ENCODE data around the gene PFDN4. TPM values are rescaled to one million over a fixed set of nuclear protein-coding genes. Genes with fewer than 3 reads are reported as not detected.

PFDN4 gene, protein sequence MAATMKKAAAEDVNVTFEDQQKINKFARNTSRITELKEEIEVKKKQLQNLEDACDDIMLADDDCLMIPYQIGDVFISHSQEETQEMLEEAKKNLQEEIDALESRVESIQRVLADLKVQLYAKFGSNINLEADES
- 66.8 and 94.6 TPM in 2 replicates for total RNA-seq (2014; rRNA removed)
- 27.9 TPM for polyA plus RNA-seq (2012)

DNA sequence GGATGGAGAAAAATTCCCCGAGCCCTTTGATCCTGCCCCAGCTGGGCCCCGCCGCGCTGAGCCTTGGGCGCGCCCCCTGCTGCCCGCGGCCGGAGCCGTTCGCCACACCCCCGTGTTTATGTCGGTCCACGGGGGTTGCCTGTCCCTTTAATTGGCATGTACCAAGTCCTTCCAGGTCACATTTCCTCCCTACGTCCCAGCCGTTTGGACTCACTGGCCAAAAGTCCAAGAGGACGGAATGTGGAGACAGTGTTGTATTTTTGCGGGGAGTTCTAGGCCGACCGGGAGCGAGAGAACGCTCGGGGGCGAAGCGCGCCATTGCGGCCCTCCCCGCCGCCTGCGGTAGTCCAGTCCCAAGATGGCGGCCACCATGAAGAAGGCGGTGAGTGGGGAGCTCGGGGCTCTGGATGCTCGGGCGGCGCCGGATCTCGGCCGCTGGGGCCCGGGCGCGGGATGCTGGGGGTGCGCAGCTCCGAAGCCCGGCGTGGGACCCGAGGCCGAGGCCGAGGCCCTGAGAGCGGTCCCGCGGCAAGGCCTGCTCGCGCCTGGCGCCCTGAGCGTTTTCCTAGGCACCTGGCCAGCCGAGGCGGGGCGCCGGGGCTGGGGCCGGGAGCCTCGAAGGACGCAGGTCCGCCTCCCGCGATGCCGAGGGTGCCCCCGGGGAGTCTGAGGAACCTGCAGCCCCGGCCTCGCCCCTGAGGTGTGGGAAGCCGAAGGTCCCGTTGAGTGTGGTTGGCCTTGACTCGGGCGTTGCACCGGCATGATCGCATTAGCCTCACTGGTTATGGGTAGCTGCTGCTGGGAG, at the start of gene PFDN4:
Gene PFDN4, plus strand, starts transcription at position 345 of the 805 bp plus-strand sequence. Its CDS starts 14 bp downstream, at position 359.
- peak; percentile 75 for DNase-seq (ENCODE audit: low read depth)

DNA sequence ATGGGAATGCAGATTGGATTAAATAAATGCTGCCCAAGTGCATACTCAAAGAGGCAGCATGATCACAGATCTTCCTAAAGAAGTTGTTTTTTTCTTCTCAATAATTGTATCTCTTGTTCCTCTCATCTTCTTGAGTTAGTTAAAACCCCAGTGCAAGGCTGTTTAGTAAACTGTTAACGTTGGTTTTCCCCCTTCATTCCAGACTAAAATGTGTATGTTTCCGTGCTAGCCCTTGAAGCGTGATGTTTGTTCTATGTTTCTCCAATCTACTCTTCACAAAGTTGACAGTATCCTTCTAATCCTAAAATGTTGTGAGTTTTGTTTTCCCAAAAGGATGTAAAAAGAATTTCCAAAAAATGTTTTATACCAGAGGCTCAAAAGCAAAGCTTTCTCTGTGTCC, 49.7 kb upstream of the PFDN4 start:
- no peak for DNase-seq (ENCODE audit: low read depth)

DNA sequence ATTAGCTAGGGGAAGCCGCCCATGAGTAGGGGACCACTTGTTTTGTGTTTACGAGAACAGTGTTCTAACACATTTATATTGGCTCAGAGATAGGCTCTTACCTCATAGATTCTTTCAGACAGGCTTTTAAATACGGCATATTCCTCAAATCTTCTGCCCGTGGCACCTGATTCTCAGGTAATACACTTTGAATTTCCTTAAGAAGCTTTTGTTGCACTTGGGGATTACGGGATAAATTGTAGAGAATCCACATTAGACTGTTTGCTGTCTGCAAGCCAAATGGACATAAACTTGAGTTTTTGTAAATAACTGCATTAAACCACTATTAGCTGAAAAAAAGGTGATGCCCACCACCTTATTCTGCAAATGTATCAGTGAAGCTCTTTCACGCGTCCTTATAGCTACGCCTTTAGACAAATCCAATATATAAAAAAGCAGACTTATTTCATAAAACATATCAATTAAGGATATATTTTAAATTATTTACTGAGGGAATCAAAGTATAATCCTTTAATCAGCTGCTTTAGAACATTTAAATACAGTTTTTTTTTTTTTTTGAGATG, 49.0 kb upstream of the PFDN4 start:
- no peak for DNase-seq (ENCODE audit: low read depth)

DNA sequence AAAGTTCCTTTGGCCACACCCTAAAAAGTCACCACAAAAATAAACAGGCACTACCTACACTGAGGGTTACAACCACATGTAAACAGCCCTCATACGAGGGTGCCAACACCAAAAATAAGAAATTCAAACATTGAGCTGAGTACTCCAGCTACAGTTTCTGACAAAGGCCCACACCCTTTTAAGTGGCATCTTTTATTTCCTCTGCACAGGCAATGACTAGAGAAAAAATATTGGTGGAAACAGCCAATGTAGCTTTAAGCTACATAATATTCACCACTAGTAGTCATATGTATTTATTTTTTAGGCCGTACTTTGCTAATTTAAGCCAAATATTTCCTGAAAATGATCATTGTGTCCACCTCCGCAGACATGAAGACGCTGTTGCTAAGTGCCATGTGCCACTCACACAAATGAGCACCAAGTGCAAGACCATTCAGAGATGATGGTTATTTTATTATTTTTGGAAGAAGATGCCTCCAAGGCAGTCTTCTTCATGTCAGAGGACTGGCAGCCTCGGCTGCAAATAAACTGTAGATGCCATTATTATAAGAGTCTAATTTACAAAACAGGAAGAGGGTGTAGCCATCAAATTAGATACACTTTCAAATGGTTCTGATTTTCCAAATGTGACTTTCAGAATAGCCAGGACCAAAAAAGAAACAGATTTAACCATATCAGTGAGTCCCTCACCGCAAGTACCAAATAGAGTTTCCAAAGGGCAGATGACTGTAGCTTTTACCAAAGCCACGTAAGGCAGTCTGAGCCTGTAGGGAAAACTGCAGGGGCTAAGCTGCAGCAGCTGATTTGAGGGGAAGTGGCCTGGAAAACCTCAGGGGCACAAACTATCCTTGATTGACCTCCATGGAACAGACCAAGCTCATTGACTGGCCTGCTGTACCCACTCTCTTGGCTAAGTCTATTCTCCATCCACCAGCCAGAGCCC, 47.6 kb upstream of the PFDN4 start:
- no peak for DNase-seq (ENCODE audit: low read depth)

DNA sequence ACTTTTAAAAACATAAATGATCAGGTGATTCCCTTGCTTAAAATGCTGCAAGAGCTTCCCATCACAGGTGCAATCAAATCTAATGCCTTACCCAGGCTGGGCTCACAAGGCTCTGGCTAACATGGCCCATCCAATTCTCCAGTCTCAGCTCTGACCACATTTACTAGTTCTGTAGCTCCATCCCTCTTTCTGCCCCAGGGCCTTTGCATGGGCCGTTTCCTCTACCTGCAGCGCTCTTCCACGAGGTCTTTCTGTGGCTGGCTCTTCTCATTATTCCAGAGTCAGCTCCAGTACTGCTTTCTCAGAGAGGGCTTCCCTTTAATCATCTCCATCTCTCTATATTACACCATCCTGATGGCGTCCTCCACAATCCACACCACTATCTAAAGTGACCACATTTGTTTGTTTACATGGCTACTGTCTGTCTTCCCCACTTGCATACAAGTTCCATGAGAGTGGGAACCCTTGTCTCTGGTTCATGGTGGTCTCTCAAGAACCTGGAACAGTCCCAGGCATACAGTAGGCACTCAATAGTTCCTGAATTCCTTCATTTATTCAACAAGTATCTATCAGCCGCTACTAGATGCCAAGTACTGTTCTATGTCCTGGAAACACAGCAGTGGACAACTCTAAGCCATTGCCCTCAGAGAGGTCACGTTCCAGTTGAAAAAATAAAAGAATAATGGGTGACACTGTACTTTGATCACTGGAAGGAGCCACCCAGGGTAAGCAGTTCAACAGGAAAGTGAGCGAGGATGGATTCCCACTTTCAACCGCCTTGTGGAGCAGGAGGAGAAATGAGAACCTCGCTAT, 46.7 kb upstream of the PFDN4 start:
- DNase-seq (ENCODE audit: low read depth): no peak

DNA sequence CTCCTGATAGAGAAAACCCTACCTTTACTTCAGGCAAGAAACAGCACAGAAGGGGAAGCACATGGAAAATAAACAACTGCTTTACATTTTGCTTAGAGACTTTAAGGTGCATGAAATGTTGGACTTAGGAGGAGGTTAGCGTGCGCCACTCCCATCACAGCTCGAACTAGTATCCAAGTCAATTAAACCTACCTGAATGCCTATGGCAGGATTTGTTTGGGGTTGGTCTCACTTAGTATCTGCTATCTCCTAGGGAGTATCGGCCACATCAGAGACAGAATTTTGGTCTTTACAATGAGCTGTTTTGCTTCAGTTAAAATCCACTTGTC, 46.1 kb upstream of the PFDN4 start:
- no peak for DNase-seq (ENCODE audit: low read depth)

DNA sequence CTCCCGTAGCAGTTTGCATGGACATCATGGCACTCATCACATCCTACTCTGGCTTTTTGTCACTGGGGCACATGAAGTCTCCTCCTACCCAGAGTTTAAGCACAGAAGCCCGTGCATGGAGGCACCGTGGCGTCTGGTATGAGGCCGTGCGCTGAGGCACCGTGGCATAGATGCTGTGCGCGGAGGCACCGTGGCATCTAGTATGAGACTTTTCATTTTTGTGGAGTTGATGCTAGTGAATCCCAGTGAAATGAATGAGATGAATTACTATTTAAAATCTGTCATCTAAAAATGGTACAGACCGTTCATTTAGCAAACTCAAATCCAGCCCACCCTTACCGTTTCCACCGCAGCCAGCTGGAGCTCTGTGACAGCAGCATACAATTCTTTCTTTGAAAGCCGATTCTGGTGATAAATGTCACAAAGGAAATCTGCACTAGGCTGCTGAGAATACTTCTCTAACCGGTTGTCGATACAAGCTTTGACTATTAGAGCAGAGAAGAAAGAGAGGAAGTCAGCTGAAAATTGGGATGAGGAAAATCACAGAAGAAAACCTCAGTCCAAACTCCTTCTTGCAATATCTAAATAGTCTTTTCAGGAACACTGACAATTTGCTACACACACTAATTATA, 45.4 kb upstream of the PFDN4 start:
- no peak for DNase-seq (ENCODE audit: low read depth)

DNA sequence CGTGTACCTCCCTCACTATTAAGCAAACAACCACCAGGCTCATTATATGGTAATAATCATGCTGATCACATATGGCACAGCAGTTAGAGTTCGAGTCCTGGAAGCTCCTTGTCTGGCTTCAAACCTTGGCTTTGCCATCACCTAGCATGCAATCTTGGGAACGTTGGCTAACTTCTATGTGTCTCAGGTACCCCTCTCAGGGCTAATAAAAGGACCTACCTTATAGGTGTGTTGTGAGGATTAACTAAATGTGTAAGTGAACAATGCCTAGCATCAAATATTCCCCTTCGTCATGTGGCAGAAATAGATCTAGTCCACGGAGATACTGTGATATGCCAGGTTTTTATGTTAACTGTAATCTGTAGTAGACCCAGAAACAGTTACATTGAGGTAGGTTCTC, 44.5 kb upstream of the PFDN4 start:
- DNase-seq (ENCODE audit: low read depth): no peak

DNA sequence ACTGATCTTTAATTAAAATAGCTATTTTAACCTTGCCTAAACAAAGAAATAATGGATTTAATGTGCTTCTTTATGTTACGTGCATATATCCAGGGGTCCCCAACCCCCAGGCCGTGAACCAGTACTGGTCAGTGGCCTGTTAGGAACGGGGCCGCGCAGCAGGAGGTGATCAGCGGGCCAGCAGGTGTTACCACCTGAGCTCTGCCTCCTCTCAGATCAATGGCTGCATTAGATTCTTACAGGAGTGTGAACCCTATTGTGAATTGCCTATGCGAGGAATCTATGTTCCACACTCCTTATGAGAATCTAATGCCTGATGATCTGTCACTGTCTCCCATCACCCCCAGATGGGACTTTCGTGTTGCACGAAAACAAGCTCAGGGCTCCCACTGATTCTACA, 42.9 kb upstream of the PFDN4 start:
- no peak for DNase-seq (ENCODE audit: low read depth)

DNA sequence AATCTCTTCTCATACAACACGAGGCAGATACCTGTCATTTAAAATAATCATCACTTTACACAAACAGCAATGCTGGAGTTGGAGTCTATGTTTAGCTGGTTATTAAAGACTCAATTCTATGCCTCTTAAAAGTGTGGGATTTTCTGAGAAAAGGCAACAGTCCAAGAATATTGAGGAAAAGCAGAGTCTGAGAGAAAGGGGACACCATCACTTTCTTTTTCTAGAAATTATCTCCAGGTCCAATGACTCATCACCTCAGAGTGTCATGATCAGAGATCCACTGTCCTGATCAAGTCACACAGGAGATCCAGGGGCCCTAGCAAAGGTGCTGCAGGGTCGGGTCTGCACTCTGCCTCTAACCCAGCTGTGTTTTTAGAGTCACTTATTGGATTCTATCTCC, 42.1 kb upstream of the PFDN4 start:
- DNase-seq (ENCODE audit: low read depth): no peak

DNA sequence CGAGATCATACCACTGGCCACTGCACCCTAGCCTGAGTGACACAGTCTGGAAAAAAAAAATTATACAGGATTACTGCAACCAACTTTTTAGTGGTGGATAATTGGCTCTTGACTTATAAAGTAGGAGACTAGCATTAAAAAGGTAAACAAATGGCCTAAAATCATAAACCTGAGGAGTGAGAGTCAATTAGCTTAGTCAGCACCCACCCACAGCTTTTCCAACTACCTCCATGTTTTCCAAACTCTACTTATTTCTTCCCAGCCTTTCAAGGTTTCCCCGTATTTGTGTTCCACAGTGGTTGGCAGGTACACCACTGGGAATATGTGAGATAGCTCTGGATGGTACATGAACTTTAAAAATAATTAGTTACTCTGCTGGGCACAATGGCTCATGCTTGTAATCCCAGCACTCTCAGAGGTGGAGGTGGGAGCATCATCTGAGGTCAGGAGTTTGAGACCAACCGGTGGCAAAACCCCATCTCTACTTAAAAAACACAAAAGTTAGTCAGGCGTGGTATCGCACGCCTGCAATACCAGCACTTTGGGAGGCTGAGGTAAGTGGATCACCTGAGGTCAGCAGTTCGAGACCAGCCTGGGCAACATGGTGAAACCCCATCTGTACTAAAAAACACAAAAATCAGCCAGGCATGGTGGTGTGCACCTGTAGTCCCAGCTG, 40.8 kb upstream of the PFDN4 start:
- DNase-seq (ENCODE audit: low read depth): no peak

DNA sequence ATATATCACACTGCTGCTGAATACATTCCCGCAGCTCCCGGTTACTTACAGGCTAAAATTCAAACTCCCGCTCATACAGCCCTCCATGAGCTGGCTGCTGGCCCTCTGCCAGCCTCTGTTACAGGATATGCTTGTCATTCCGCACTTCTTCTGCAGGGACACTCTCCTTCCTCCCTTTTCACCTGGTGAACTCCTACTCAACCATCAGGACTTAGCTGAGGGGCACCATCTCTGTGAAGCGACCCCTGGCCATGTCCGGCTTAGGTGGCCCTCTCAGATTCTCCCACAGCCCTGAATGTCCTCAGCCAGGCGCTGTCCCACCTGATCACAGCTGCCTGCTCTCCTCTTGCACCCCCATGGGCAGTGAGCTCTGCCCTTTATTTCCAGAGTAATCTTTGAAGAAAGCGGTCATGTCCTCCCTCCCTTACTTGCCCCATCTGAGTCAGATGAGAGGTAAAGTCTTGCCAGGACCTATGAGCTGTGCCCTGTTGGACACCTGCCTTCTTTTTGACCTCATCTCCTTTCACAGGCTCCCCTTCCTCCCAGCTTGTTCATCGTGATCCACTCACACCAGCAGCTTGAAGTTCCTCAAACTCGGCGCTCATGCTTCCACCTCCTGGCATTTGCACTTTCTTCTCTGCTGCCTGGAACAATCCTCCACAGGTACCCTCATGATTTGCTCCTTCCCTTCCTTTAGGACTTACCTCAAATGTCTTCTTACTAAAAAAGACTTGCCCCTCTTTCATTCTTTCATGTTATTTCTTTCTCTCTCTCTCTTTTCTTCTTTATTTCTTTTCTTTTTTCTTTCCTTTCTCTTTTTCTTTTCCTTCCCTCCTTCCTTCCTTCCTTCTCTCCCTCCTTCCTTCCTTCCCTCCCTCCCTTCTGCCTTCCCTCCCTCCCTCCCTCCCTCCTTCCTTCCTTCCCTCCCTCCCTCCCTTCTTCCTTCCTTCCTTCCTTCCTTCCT, 39.7 kb upstream of the PFDN4 start:
- DNase-seq (ENCODE audit: low read depth): peak; percentile 30

DNA sequence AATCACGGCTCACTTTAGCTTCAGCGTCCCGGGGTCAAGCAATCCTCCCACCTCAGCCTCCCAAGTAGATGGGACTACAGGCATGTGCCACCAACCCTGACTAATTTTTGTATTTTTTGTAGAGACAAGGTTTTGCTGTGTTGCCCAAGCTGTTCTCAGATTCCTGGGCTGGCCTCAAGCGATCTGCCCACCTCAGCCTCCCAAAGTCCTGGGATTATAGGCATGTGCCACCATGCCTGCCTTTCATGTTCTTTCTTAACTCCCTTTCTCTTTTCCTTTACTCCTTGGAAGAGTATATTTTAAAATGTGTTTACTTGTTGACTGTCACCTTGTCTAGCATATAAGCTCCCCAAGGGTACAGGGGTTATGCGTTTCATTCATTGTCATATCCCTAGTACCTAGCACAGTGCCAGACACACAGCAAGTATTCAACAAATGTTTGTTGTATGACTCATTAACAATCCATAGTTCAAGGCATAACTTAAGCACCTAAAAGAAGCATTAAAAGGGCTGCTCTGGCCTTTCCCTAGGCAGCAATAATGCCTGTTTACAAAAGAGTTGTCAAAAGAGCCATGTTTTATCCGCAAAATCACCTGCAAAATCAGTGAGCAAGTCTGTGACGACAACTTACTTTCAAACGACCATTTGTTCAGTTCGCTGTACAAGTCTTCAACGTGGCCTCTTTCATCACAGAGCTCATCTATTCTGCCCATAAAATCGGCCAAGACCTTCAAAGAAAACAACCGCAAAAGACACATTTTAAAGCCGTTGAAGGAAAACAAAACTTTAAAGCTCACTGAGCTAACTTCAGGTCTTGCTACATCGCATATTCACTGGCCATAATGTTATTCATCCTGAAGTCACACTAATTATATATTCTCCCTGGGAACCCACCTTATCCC, 38.7 kb upstream of the PFDN4 start:
- DNase-seq (ENCODE audit: low read depth): no peak

DNA sequence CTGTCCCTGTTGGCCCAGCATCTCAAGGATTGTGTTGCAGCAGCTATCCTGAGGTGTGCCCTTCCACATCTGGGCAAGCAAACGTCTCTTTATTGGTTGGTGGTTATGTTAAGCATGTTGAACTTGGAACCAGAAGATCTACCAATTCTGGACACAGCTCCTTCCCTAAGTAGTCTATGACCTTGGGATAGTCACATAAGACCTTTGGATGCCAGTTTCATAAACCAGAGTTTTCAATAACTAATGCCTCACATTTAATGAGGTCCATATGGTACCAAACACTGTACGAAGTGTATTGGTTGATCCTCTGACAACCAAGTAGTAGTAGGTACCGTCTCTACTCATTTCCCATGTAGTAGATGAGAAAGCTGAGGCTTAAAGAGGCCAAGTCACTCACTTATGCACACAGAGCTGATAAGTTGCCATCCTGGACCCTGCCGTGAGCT, 37.8 kb upstream of the PFDN4 start:
- DNase-seq (ENCODE audit: low read depth): no peak

DNA sequence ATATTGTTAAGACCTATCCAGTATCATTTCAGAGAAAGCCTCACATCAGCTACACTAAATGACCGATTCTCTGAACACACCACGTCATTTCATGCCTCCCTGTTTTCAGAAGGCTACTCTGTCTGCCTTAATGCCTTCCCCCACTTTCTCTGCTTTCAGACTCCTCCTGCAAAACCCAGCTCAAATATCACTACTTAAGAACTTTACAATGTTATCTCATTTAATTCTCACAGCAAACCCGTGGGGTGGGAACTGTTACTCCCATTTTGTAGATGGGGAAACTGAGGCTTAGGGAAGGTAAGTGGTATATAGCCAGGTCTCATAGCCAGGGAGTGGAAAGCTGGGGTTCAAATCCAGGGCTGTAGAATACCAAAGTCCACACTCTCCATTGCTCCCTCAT, 36.9 kb upstream of the PFDN4 start:
- DNase-seq (ENCODE audit: low read depth): no peak

DNA sequence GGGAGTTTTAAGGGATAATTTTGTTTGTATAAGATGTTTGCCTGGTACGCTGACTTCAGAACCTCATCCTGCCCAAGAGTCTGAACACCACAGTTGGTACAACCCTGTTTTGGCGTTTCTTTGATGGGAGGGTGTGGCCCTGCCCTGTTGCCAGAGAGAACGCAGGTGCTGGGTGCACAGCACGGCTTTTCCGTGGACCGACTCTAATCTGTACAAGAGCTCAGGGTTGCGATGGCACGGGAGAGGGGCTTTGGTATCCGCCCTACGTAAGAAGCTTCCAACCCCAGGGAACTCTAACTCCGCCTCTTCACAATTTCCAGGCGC, 35.4 kb upstream of the PFDN4 start:
- no peak for DNase-seq (ENCODE audit: low read depth)

DNA sequence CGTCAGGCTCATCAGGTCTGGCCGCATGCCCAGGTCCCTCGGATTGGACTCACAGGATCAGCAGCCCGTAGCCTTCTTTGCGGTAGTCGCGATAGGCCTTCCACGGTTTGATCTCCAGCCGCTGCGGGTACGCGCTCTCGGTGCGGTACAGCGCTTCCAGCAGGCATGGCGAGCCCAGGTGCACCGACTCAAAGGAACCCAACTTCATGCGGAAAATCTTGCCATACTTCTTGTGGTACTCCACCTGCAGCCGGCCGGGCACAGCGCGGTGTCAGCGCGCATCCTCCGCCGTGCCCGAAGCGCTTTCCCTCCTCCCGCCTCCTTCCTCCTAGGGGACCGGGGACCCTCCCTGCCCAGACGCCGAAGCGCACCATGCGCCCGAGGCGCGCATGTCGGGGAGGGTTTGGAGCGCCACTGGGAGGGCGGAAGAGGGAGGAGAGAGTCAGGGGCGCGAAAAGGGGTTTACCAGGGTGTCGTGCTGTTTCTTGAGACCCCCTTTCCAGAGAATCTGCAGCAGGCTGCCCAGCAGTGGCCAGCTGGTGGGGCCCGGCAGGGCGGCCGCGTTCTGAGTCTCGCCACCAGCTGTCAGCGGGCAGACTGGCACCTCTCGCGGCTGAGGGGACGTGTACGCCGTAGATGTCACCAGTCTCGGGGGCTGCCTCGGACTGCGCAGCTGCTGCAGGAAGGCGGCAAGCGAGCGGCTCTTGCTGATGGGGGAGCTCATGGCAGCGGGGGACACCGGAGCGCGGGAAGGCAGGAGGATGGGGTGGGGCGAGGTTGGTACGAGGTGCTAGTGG, 34.8 kb upstream of the PFDN4 start:
- no peak for DNase-seq (ENCODE audit: low read depth)
